Endothelial cell of umbilical vein (primary cell): ENCODE measurements around the gene MVD. TPM values are rescaled to one million over a fixed set of nuclear protein-coding genes. Genes with fewer than 3 reads are reported as not detected.

Experiments
- BruUV-seq: library from RNA; stranded (reverse); fragments of 400-500 nt; replicated peaks from 2 replicates; lab custom pipeline; 2021; lab: Mats Ljungman, UMichigan
- CTCF ChIA-PET: fragments of 300-600, 350-600 bp; sonication (Branson Sonifier 250); formaldehyde crosslinking; loops from one replicate; lab custom pipeline; 2021; ENCODE audit warnings: antibody characterized with exemption, inconsistent platforms; lab: Charles Lee
- POLR2A ChIA-PET: fragments of 300-600, 350-600 bp; sonication (Branson Sonifier 250); formaldehyde crosslinking; loops from one replicate; lab custom pipeline; 2021; ENCODE audit warnings: antibody characterized with exemption, inconsistent platforms; lab: Charles Lee
- DNase-seq: peaks from one replicate; pipeline ENCODE4 v3.0.0-alpha.2; 2011; ENCODE audit warnings: low read depth, low spot score
- FAIRE-seq: peaks from 2 replicates; lab custom pipeline; 2011; peaks lifted over from hg19 to GRCh38; lab: Jason Lieb, UNC
- H2AFZ ChIP-seq: 2 replicates; pipeline ENCODE4 v1.6.0; 2012; ENCODE audit warnings: low read depth, low read length, control low read depth, inconsistent platforms
- H3K27ac ChIP-seq: 2 replicates; pipeline ENCODE4 v1.5.1; 2011; ENCODE audit warnings: low read depth, mild to moderate bottlenecking, control low read depth, low read length, moderate library complexity; ENCODE audit not compliant: insufficient read depth
- H3K27me3 ChIP-seq, 2 experiments: 2 replicates each; pipeline versions ENCODE4 v1.6.0 to v1.6.1; 2011; ENCODE audit warnings: low read length in 2 of 2, mixed read lengths in 1 of 2; ENCODE audit not compliant: control insufficient read depth in 2 of 2, insufficient read depth in 2 of 2
- H3K36me3 ChIP-seq, 2 experiments: 2 replicates in 1 of 2; 3 replicates in 1 of 2; pipeline ENCODE4 v1.5.1; 2011; ENCODE audit warnings: low read length in 2 of 2, mild to moderate bottlenecking in 1 of 2, moderate library complexity in 1 of 2; ENCODE audit not compliant: control insufficient read depth in 2 of 2, insufficient read depth in 2 of 2; ENCODE audit errors: extremely low read depth in 1 of 2
- H3K4me1 ChIP-seq: 3 replicates; pipeline ENCODE4 v1.5.1; 2011; ENCODE audit warnings: mild to moderate bottlenecking, low read length; ENCODE audit not compliant: control insufficient read depth, insufficient read depth; ENCODE audit errors: extremely low read depth
- H3K4me2 ChIP-seq: 2 replicates; pipeline ENCODE4 v1.6.1; 2011; ENCODE audit warnings: low read length, control low read depth, mixed read lengths; ENCODE audit not compliant: insufficient read depth
- H3K4me3 ChIP-seq, 3 experiments: fragments of 200-600 bp in 1 of 3; sonication (generic), shearing (Covaris generic) in 1 of 3; replicated peaks in 1 of 3; 2 replicates each; pipeline ENCODE4 v1.5.1; 2011 to 2016; ENCODE audit warnings: control low read depth in 3 of 3, low read length in 3 of 3, mild to moderate bottlenecking in 2 of 3, inconsistent platforms in 1 of 3, low read depth in 1 of 3, moderate library complexity in 1 of 3; ENCODE audit not compliant: insufficient read depth in 1 of 3
- H3K79me2 ChIP-seq: 2 replicates; pipeline ENCODE4 v1.6.0; 2012; ENCODE audit warnings: low read length, inconsistent platforms; ENCODE audit not compliant: control insufficient read depth, insufficient read depth
- H3K9ac ChIP-seq: replicated peaks from 2 replicates; pipeline ENCODE3; 2011; ENCODE audit warnings: low read length, control low read depth; ENCODE audit not compliant: insufficient read depth; ENCODE audit errors: extremely low read depth
- H3K9me1 ChIP-seq: replicated peaks from 3 replicates; pipeline ENCODE4 v1.6.0; 2011; ENCODE audit warnings: mild to moderate bottlenecking, low read length; ENCODE audit not compliant: control insufficient read depth, insufficient read depth; ENCODE audit errors: extremely low read depth
- H3K9me3 ChIP-seq: replicated peaks from 2 replicates; pipeline ENCODE4 v1.5.1; 2012; ENCODE audit warnings: low read length, inconsistent platforms; ENCODE audit not compliant: control insufficient read depth, insufficient read depth
- H4K20me1 ChIP-seq: replicated peaks from 2 replicates; pipeline ENCODE3; 2011; ENCODE audit warnings: mild to moderate bottlenecking, low read length; ENCODE audit not compliant: control insufficient read depth, insufficient read depth; ENCODE audit errors: extremely low read depth
- CTCF ChIP-seq, 2 donors: IDR thresholded peaks; 1 replicate in 1 of 2; 2 replicates in 1 of 2; pipeline ENCODE4 v1.5.1; 2011; ENCODE audit warnings: low read length in 2 of 2, mild to moderate bottlenecking in 2 of 2, moderate library complexity in 2 of 2, control low read depth in 1 of 2, inconsistent platforms in 1 of 2, low read depth in 1 of 2; ENCODE audit not compliant: insufficient read depth in 1 of 2; ENCODE audit errors: extremely low read depth in 1 of 2
- EZH2 ChIP-seq: IDR thresholded peaks from 2 replicates; pipeline ENCODE4 v1.6.1; 2012; ENCODE audit warnings: borderline replicate concordance, low read depth, mild to moderate bottlenecking, moderate library complexity, low read length, inconsistent platforms; ENCODE audit not compliant: severe bottlenecking
- FOS ChIP-seq: IDR thresholded peaks from 2 replicates; pipeline ENCODE4 v1.6.1; 2011; ENCODE audit warnings: mild to moderate bottlenecking, low read length, moderate library complexity, borderline replicate concordance; ENCODE audit not compliant: insufficient read depth
- GATA2 ChIP-seq: IDR thresholded peaks from 2 replicates; pipeline ENCODE4 v1.7.0; 2011; ENCODE audit warnings: low read depth, mild to moderate bottlenecking, moderate library complexity, mixed read lengths, low read length; ENCODE audit not compliant: insufficient read length, insufficient read depth
- JUN ChIP-seq: IDR thresholded peaks from 2 replicates; pipeline ENCODE4 v1.6.1; 2011; ENCODE audit warnings: borderline replicate concordance, low read depth; ENCODE audit not compliant: insufficient read length, insufficient read depth
- MYC ChIP-seq: IDR thresholded peaks from one replicate; pipeline ENCODE4 v1.6.1; 2011; ENCODE audit warnings: mild to moderate bottlenecking, low read depth, low read length
- POLR2A ChIP-seq: IDR thresholded peaks from 2 replicates; pipeline ENCODE4 v1.6.1; 2012; ENCODE audit warnings: low read depth, mild to moderate bottlenecking, control low read depth, low read length
- POLR2AphosphoS5 ChIP-seq: IDR thresholded peaks from 2 replicates; pipeline ENCODE4 v1.6.1; 2012; ENCODE audit warnings: low read depth, mild to moderate bottlenecking, control low read depth, low read length, moderate library complexity; ENCODE audit not compliant: insufficient read depth
- dilution Hi-C: fragments of 300-500 bp; cut with MboI; formaldehyde crosslinking; loops from one replicate; pipeline ENCODE4 v1.15.0; 2019; ENCODE audit warnings: low sequenced_read_pairs; ENCODE audit not compliant: extremely low pct_ligation_motif_present
- intact Hi-C: fragments of 100-400 bp; cut with micrococcal nuclease; formaldehyde crosslinking; loops from one replicate; pipeline ENCODE4 v1.10.0; 2022
- polyA plus RNA-seq, 4 experiments: library from polyadenylated mRNA; depleted of rRNA in 3 of 4; stranded (reverse) in 3 of 4; unstranded in 1 of 4; fragments of >200 nt; gene quantifications; 2 replicates each; pipeline versions ENCODE4 v1.2.1 to v1.2.3, GENCODE V29; 2011 to 2012; ENCODE audit warnings: missing spikeins in 1 of 4
- total RNA-seq: library from RNA; stranded (reverse); gene quantifications from 2 replicates; pipeline ENCODE4 v1.2.3, GENCODE V29; 2021
- TF ChIP-seq, protein P1 (sequence below): IDR thresholded peaks from 2 replicates; pipeline ENCODE4 v1.6.1; 2011; ENCODE audit not compliant: insufficient read depth, insufficient read length

The MVD gene
- total and polyA plus RNA-seq, 2 donors (not counting 3 experiments of a cell fraction or from before 2014, with no cell fraction given), result 64.4 to 142 TPM

DNA sequence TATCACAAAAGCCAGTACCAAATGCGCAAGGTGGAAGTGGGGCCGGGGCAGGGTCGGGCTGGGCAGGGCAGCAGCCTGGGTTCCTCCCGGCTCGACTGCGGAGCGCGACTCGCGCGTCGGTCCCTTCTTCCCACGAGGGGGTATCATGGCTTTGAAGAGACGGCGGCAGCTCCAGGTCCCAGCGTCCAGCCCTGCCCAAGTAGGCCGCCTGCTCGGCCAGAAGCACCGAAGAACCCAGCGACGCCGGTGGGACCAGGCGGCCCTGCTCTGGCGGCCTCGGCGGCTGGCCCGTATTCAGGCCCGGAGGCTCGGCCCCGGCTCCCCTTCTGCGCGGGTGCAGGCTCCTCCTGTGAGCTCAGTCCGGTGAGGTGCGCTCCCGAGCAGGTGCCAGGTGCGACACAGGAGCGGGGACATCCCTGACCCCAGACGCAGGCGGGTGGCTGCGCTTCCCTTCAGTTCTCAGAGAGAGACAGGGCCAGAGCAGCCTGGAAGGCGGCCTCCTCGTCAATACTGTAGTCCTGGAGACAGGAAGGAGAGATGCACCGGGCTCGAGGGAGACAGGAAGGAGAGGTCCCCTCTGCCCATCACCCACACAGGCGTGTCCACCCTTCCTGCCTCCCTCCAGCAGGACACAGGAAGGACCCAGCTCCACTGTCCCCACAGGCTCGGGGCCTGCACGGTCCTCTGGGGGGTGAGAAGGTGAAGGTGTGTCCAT lies 34.4 kb upstream of the MVD start:
- dilution Hi-C loops (no loop called here), intact Hi-C loops (no loop called here)
- CTCF ChIA-PET, result no interaction called here
- no TSS peak for BruUV-seq
- FAIRE-seq (no peak), DNase-seq (no peak)
- POLR2A ChIA-PET, result no interaction called here
- TF ChIP-seq, protein P1, sequence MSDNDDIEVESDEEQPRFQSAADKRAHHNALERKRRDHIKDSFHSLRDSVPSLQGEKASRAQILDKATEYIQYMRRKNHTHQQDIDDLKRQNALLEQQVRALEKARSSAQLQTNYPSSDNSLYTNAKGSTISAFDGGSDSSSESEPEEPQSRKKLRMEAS, result no peak
- TF ChIP-seq FOS (no peak), CTCF (IDR thresholded peaks at IDR 0.05; ENCODE audit: extremely low read depth in 1 of 2, insufficient read depth in 1 of 2, low read depth in 1 of 2, low read length in 2 of 2) (no peak), MYC (no peak), POLR2A (no peak), GATA2 (no peak), JUN (no peak), EZH2 (no peak), POLR2AphosphoS5 (no peak)
- no peaks in the 10 kb centered on the region for H3K27me3 ChIP-seq
- peaks cover 4 to 21% of the 10 kb centered on the region in 2 experiments for H3K36me3 ChIP-seq
- no peaks in the 10 kb centered on the region for H3K9me3 ChIP-seq
- no peak overlapping the region for H2AFZ ChIP-seq
- peaks cover 9% of the 10 kb centered on the region for H3K79me2 ChIP-seq
- no peaks in the 10 kb centered on the region for H3K9me1 ChIP-seq
- no peak overlapping the region for H3K27ac ChIP-seq
- peaks cover 20% of the 10 kb centered on the region for H3K4me1 ChIP-seq
- no peak overlapping the region for H3K4me3 ChIP-seq
- H3K4me2 ChIP-seq, result no peak overlapping the region
- no peaks in the 10 kb centered on the region for H4K20me1 ChIP-seq
- no peak overlapping the region for H3K9ac ChIP-seq
